ENCODE results near the gene PEF1. TPM values are rescaled to one million over a fixed set of nuclear protein-coding genes. Genes with fewer than 3 reads are reported as not detected.

The PEF1 gene
- total and polyA plus RNA-seq, 2 donors, result 53.7 to 83.1 TPM

DNA sequence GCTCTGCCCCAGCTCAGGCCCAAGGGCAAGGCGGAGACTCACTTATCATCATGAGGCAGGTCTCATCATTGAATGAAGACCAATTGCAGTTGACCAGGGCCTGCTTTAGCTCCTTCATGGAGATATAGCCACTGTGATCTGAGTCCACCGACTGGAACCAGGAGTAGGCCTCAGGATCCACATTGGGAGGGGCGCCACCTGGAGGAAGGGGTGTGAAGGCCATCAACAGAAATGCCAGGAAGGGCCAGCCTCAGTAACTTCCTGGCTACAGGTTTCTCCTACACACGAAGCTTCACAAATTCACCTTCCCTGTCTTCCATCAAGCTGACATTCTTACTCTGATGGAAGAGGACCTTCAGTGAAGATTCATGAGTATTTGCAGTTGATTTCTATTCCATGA lies 11.6 kb downstream of the PEF1 start:
- Histone ChIP-seq H3K27ac (ENCODE audit: low read depth in 1 of 2, low read length in 1 of 2) (no peak overlapping the region), H3K9me3 (ENCODE audit: control insufficient read depth in 2 of 2, insufficient read depth in 1 of 2, low read length in 1 of 2) (no peaks in the 10 kb centered on the region), H3K36me3 (ENCODE audit: control insufficient read depth in 2 of 2, insufficient read depth in 2 of 2, low read length in 1 of 2) (peaks cover 61 to 64% of the 10 kb centered on the region in 2 donors), H3K4me3 (ENCODE audit: low read length in 2 of 2) (no peak overlapping the region), H3K4me1 (ENCODE audit: control insufficient read depth in 2 of 2, insufficient read depth in 2 of 2, low read length in 2 of 2) (peaks cover 0 to 5% of the 10 kb centered on the region in 2 donors), H3K27me3 (ENCODE audit: control insufficient read depth in 2 of 2, insufficient read depth in 1 of 2, low read length in 1 of 2) (no peaks in the 10 kb centered on the region)
- WGBS, result 87% methylated on average over 4 of the region's 4 CpGs
- DNase-seq (ENCODE audit: low read depth in 6 of 9, low spot score in 9 of 9), result no peak

DNA sequence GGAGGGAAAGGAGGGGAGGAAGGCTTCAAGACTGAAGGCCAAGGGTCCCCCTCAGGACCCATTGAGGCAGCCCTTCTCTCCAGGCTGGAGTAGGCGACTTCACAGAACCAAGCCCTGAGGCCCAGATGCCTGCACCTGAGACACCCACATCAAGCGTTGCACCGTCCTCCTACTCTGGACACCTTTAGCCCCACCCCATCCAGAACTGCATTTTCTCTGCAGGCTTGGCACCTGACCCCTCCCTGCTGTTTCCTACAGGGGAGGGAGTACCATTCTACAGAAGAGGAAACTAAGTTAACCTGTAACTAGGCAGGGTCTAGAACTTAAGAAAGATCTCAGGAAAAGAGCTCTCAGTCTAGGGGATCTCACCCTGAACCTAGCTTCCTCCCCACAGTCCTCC lies 12.0 kb downstream of the PEF1 start:
- peaks cover 64 to 69% of the 10 kb centered on the region in 2 donors for H3K36me3 ChIP-seq (ENCODE audit: control insufficient read depth in 2 of 2, insufficient read depth in 2 of 2, low read length in 1 of 2)
- no peaks in the 10 kb centered on the region for H3K9me3 ChIP-seq (ENCODE audit: control insufficient read depth in 2 of 2, insufficient read depth in 1 of 2, low read length in 1 of 2)
- H3K4me1 ChIP-seq (ENCODE audit: control insufficient read depth in 2 of 2, insufficient read depth in 2 of 2, low read length in 2 of 2), result peaks cover 0 to 4% of the 10 kb centered on the region in 2 donors
- no peak for DNase-seq (ENCODE audit: low read depth in 6 of 9, low spot score in 9 of 9)
- no peaks in the 10 kb centered on the region for H3K27me3 ChIP-seq (ENCODE audit: control insufficient read depth in 2 of 2, insufficient read depth in 1 of 2, low read length in 1 of 2)
- no peak overlapping the region for H3K27ac ChIP-seq (ENCODE audit: low read depth in 1 of 2, low read length in 1 of 2)
- WGBS, result 100% methylated on average over 3 of the region's 3 CpGs
- no peak overlapping the region for H3K4me3 ChIP-seq (ENCODE audit: low read length in 2 of 2)

DNA sequence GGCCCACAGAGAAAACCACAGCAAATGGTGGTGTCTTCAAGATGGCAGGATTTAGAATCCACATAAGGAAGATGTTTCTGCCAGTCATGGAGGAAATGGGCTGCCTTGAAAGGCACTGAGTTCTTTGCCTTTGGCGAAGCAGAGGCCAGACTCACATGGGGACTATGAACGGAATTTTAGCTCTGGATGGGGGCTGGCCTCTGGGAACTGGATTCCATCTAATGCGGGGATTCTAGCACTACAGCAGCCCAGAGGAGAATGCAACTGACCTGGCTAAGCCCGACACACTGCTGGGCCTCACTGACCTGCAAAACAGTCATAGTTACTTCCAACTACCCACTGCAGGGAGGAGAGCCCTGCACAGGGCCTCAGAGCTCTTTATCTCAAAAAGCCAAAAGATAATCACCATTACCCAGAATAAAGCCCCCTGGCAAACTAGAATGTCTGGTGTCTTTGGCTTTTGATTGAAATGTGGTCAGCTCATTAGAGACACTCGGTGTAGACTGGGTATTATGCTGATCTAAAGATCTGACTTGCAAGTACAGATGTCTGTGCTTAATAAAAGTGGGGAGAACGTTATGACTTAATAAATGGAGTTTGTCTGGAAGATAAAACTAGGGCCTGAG lies 15.6 kb downstream of the PEF1 start:
- DNase-seq (ENCODE audit: low read depth in 6 of 9, low spot score in 9 of 9), result no peak
- WGBS, result 98% methylated on average over 6 of the region's 6 CpGs
- H3K4me1 ChIP-seq (ENCODE audit: control insufficient read depth in 2 of 2, insufficient read depth in 2 of 2, low read length in 2 of 2), result no peaks in the 10 kb centered on the region
- peaks cover 55 to 65% of the 10 kb centered on the region in 2 donors for H3K36me3 ChIP-seq (ENCODE audit: control insufficient read depth in 2 of 2, insufficient read depth in 2 of 2, low read length in 1 of 2)
- no peak overlapping the region for H3K27ac ChIP-seq (ENCODE audit: low read depth in 1 of 2, low read length in 1 of 2)
- H3K27me3 ChIP-seq (ENCODE audit: control insufficient read depth in 2 of 2, insufficient read depth in 1 of 2, low read length in 1 of 2), result no peaks in the 10 kb centered on the region
- no peak overlapping the region for H3K4me3 ChIP-seq (ENCODE audit: low read length in 2 of 2)
- H3K9me3 ChIP-seq (ENCODE audit: control insufficient read depth in 2 of 2, insufficient read depth in 1 of 2, low read length in 1 of 2), result no peaks in the 10 kb centered on the region

DNA sequence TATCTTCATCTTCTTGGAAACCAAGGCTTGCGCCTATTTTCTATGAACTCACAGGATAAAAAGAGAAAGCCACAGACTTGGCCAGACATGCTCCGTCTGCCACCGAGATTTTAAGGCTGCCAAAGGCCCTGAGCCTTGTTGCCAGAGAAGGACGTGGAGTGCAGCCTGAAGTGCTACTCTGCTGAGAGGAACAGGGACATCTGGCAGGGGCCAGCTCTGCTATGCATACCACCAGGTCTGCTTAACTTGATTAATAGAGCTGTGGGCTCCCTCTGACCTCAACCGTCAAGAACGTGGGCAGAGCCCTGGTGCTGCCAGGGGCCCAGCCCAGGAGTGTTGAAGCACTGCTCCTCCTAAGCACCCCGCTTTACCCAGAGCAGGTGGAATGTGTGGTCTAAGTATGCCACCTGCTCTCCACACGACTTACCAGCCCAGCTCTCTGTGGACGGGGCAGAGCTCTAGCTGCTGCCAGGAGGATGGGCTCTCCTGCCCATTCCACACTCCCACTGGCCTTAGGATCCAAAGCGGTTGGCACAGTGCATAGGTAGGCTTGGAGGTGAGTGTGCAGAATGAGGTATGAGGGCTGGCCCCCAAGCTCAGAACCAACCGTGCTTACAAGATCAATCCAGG lies 16.6 kb downstream of the PEF1 start:
- WGBS, result 94% methylated on average over 11 of the region's 11 CpGs
- no peak for DNase-seq (ENCODE audit: low read depth in 6 of 9, low spot score in 9 of 9)
- no peak overlapping the region for H3K4me3 ChIP-seq (ENCODE audit: low read length in 2 of 2)
- peaks cover 53 to 61% of the 10 kb centered on the region in 2 donors for H3K36me3 ChIP-seq (ENCODE audit: control insufficient read depth in 2 of 2, insufficient read depth in 2 of 2, low read length in 1 of 2)
- no peaks in the 10 kb centered on the region for H3K27me3 ChIP-seq (ENCODE audit: control insufficient read depth in 2 of 2, insufficient read depth in 1 of 2, low read length in 1 of 2)
- no peaks in the 10 kb centered on the region for H3K4me1 ChIP-seq (ENCODE audit: control insufficient read depth in 2 of 2, insufficient read depth in 2 of 2, low read length in 2 of 2)
- H3K27ac ChIP-seq (ENCODE audit: low read depth in 1 of 2, low read length in 1 of 2), result no peak overlapping the region
- H3K9me3 ChIP-seq (ENCODE audit: control insufficient read depth in 2 of 2, insufficient read depth in 1 of 2, low read length in 1 of 2), result no peaks in the 10 kb centered on the region

DNA sequence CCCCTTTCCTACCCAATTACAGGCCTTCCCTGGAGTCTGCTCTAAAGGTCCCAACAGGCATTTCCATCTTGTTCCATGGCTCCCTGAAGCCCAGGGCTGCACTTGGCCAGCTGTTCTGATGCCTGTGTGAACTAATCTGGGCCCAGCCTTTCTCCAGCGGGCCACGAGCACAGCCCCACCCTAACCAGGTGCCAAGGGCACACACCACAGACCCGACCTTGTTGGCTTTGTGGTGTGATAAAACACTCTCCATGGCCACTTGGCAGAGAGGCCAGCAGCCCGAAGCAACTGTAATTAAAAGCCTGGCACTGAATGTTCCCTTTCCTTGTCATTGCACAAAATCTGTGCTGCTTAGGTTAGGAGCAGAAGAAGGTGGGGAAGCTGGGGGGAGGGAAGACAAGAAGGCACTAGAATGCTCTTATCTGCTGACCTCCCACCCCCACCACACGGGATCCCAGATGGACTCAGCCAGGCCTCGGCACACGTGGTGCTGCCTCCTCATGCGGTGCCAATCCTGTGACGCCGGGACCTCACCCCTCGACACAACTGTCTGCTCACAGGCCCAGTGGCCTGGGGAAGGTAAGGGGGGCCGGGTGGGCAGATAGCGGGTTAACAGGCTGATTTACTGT lies 17.3 kb downstream of the PEF1 start:
- no peak for DNase-seq (ENCODE audit: low read depth in 6 of 9, low spot score in 9 of 9)
- peaks cover 47 to 54% of the 10 kb centered on the region in 2 donors for H3K36me3 ChIP-seq (ENCODE audit: control insufficient read depth in 2 of 2, insufficient read depth in 2 of 2, low read length in 1 of 2)
- no peak overlapping the region for H3K4me3 ChIP-seq (ENCODE audit: low read length in 2 of 2)
- H3K27me3 ChIP-seq (ENCODE audit: control insufficient read depth in 2 of 2, insufficient read depth in 1 of 2, low read length in 1 of 2), result no peaks in the 10 kb centered on the region
- 93% methylated on average over 13 of the region's 13 CpGs for WGBS
- H3K9me3 ChIP-seq (ENCODE audit: control insufficient read depth in 2 of 2, insufficient read depth in 1 of 2, low read length in 1 of 2), result no peaks in the 10 kb centered on the region
- no peaks in the 10 kb centered on the region for H3K4me1 ChIP-seq (ENCODE audit: control insufficient read depth in 2 of 2, insufficient read depth in 2 of 2, low read length in 2 of 2)
- no peak overlapping the region for H3K27ac ChIP-seq (ENCODE audit: low read depth in 1 of 2, low read length in 1 of 2)

DNA sequence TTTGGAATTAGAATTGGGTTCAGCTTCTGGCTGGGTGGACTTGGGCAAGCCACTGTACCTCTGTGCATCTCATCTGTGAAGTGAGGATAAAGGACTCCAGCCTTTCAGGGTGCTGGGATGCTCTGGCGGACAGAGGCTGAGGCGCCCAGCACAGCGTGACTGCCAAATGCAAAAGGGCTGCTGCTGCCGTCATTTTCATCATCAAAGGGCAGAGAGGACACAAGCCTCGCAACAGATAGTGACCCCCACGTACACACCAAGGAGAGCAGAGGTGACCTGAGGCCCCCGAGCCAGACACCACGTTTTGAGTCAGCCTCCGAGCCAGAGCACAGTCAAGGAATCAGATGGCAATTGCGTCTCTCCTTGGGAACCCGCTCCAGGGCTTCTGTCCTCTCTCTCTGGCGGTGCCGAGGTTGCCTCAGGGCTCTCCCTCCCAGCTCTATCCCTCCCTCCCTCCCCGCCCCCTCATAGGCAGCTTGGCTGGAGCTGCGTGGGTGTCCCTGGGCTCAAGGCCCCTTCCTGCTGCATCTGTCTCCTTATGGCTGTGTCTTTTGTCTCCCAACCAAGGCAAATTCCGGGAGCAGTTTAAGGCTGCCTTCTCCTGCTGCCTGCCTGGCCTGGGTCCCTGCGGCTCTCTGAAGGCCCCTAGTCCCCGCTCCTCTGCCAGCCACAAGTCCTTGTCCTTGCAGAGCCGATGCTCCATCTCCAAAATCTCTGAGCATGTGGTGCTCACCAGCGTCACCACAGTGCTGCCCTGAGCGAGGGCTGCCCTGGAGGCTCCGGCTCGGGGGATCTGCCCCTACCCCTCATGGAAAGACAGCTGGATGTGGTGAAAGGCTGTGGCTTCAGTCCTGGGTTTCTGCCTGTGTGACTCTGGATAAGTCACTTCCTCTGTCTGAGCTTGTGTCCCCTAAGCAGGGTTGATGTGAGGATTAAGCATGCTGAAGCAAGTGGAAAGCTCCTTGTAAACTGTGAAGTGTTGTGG lies 18.2 kb downstream of the PEF1 start:
- Histone ChIP-seq H3K36me3 (ENCODE audit: control insufficient read depth in 2 of 2, insufficient read depth in 2 of 2, low read length in 1 of 2) (peaks cover 38 to 47% of the 10 kb centered on the region in 2 donors), H3K27ac (ENCODE audit: low read depth in 1 of 2, low read length in 1 of 2) (no peak overlapping the region), H3K9me3 (ENCODE audit: control insufficient read depth in 2 of 2, insufficient read depth in 1 of 2, low read length in 1 of 2) (no peaks in the 10 kb centered on the region), H3K4me3 (ENCODE audit: low read length in 2 of 2) (no peak overlapping the region), H3K27me3 (ENCODE audit: control insufficient read depth in 2 of 2, insufficient read depth in 1 of 2, low read length in 1 of 2) (no peaks in the 10 kb centered on the region), H3K4me1 (ENCODE audit: control insufficient read depth in 2 of 2, insufficient read depth in 2 of 2, low read length in 2 of 2) (no peaks in the 10 kb centered on the region)
- DNase-seq (ENCODE audit: low read depth in 6 of 9, low spot score in 9 of 9), result no peak
- WGBS, result 92% methylated on average over 23 of the region's 23 CpGs

DNA sequence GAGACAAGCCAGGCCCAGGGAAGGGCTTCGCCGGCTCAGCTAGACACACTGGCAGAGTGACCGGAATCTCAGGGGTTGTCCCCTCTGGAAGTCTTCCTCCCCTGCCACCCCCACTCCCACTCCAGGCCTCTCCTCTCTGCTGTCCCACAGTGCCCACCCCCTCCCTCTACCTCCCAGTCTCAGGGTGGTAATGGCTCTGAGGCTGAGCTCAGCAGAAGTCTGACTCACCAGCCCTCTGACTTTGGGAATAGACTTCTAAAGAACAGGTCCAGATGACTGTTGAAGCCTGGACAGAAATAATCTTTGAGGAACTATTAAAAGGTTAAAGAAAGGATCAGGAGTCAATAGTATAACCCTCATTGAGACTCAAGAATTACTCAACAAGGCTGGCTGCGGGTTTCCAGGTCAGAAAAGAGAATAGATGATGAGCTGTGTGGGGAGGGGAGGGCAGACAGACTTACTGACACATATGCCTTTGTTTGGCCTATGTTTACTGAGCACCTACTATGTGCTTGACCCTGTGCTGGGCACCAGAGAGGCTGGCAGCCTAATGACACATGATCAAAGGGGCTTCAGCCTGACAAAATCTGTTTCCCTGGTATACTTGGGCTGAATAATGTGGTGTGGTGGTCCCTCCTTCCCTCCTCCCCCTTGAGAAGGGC lies 19.0 kb downstream of the PEF1 start:
- 98% methylated on average over 4 of the region's 4 CpGs for WGBS
- no peaks in the 10 kb centered on the region for H3K4me1 ChIP-seq (ENCODE audit: control insufficient read depth in 2 of 2, insufficient read depth in 2 of 2, low read length in 2 of 2)
- peaks cover 32 to 41% of the 10 kb centered on the region in 2 donors for H3K36me3 ChIP-seq (ENCODE audit: control insufficient read depth in 2 of 2, insufficient read depth in 2 of 2, low read length in 1 of 2)
- no peak for DNase-seq (ENCODE audit: low read depth in 6 of 9, low spot score in 9 of 9)
- H3K9me3 ChIP-seq (ENCODE audit: control insufficient read depth in 2 of 2, insufficient read depth in 1 of 2, low read length in 1 of 2), result no peaks in the 10 kb centered on the region
- H3K27ac ChIP-seq (ENCODE audit: low read depth in 1 of 2, low read length in 1 of 2), result no peak overlapping the region
- H3K4me3 ChIP-seq (ENCODE audit: low read length in 2 of 2), result no peak overlapping the region
- no peaks in the 10 kb centered on the region for H3K27me3 ChIP-seq (ENCODE audit: control insufficient read depth in 2 of 2, insufficient read depth in 1 of 2, low read length in 1 of 2)

DNA sequence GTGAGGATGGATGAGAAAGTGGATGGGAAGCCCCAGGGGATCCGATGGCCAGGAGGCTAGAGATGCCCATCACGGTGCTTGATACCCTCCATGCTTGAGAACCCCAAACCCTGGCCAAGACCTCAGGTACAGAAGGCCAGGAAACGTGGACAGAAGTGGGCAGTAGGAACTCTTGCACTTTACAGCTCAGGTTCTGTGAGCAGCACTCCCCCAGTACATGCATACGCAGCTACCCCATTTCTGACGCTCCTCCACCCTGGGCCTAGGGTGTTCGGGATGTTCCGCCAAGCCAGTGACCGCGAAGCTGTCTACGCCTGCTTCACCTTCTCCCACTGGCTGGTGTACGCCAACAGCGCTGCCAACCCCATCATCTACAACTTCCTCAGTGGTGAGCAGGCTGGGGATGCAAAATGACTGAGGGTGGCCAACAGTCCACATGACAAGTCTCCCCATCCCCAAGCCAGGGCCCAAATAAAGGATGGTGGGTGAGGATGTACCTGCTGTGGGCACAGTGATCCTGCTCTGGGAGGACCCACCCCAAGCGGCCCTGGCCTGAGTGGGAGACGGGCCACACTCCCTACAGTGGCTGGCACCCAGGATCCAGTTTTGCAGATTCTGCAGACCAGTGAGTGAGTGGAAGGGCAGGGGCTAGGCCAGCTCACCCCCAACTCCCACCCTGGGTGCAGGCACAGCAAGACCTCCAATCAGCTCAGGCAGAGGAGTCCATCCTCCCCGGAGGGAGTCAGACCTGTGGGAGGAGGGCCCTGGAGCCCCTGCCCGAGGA lies 19.8 kb downstream of the PEF1 start:
- H3K4me1 ChIP-seq (ENCODE audit: control insufficient read depth in 2 of 2, insufficient read depth in 2 of 2, low read length in 2 of 2), result no peaks in the 10 kb centered on the region
- H3K4me3 ChIP-seq (ENCODE audit: low read length in 2 of 2), result no peak overlapping the region
- no peak for DNase-seq (ENCODE audit: low read depth in 6 of 9, low spot score in 9 of 9)
- 96% methylated on average over 16 of the region's 16 CpGs for WGBS
- H3K9me3 ChIP-seq (ENCODE audit: control insufficient read depth in 2 of 2, insufficient read depth in 1 of 2, low read length in 1 of 2), result no peaks in the 10 kb centered on the region
- no peak overlapping the region for H3K27ac ChIP-seq (ENCODE audit: low read depth in 1 of 2, low read length in 1 of 2)
- no peaks in the 10 kb centered on the region for H3K27me3 ChIP-seq (ENCODE audit: control insufficient read depth in 2 of 2, insufficient read depth in 1 of 2, low read length in 1 of 2)
- H3K36me3 ChIP-seq (ENCODE audit: control insufficient read depth in 2 of 2, insufficient read depth in 2 of 2, low read length in 1 of 2), result peaks cover 24 to 33% of the 10 kb centered on the region in 2 donors
